ENCODE data around the gene FAF1.

The FAF1 gene

GRCh38 chr1:50503515-50503914, 456.6 kb downstream of the FAF1 start:
- TF ChIP-seq EZH2phosphoT487 (IDR thresholded peaks at IDR 0.05; ENCODE audit: low read depth), result no peak
- TF ChIP-seq CTCF (IDR thresholded peaks at IDR 0.05; ENCODE audit: low read depth, low read length), result no peak
- H3K9ac ChIP-seq (ENCODE audit: low read length), result no peak overlapping the region
- H3K36me3 ChIP-seq (replicated peaks; ENCODE audit: low read depth, low read length), result no peaks in the 10 kb centered on the region
- H4K20me1 ChIP-seq (ENCODE audit: insufficient read depth, low read length), result no peaks in the 10 kb centered on the region
- H3K27me3 ChIP-seq (ENCODE audit: low read depth, low read length), result no peaks in the 10 kb centered on the region
- H3K4me2 ChIP-seq (ENCODE audit: low read length), result no peak overlapping the region
- H3K79me2 ChIP-seq (ENCODE audit: low read length), result no peaks in the 10 kb centered on the region
- no peak overlapping the region for H2AFZ ChIP-seq (ENCODE audit: low read depth, low read length)
- no peaks in the 10 kb centered on the region for H3K9me3 ChIP-seq (ENCODE audit: insufficient read depth, low read length)
- H3K4me1 ChIP-seq (ENCODE audit: low read length), result peaks cover 19% of the 10 kb centered on the region
- H3K27ac ChIP-seq (ENCODE audit: low read length), result no peak overlapping the region
- no peak overlapping the region for H3K4me3 ChIP-seq (ENCODE audit: low read length)

- TF ChIP-seq EZH2phosphoT487 (IDR thresholded peaks at IDR 0.05; ENCODE audit: low read depth) (no peak), CTCF (IDR thresholded peaks at IDR 0.05; ENCODE audit: low read depth, low read length) (no peak)
- H3K4me1 ChIP-seq (ENCODE audit: low read length), result peaks cover 11% of the 10 kb centered on the region
- no peaks in the 10 kb centered on the region for H3K36me3 ChIP-seq (replicated peaks; ENCODE audit: low read depth, low read length)
- no peaks in the 10 kb centered on the region for H3K79me2 ChIP-seq (ENCODE audit: low read length)
- H2AFZ ChIP-seq (ENCODE audit: low read depth, low read length), result no peak overlapping the region
- no peaks in the 10 kb centered on the region for H3K9me3 ChIP-seq (ENCODE audit: insufficient read depth, low read length)
- H3K4me2 ChIP-seq (ENCODE audit: low read length), result peak overlapping the region; percentile 13
- H4K20me1 ChIP-seq (ENCODE audit: insufficient read depth, low read length), result no peaks in the 10 kb centered on the region
- no peak overlapping the region for H3K4me3 ChIP-seq (ENCODE audit: low read length)
- H3K9ac ChIP-seq (ENCODE audit: low read length), result no peak overlapping the region
- no peak overlapping the region for H3K27ac ChIP-seq (ENCODE audit: low read length)
- no peaks in the 10 kb centered on the region for H3K27me3 ChIP-seq (ENCODE audit: low read depth, low read length)
Observed at GRCh38 chr1:50502147-50502546, 457.9 kb downstream of the FAF1 start.

GRCh38 chr1:50497007-50497406, 463.1 kb downstream of the FAF1 start:
- TF ChIP-seq CTCF (IDR thresholded peaks at IDR 0.05; ENCODE audit: low read depth, low read length) (no peak), EZH2phosphoT487 (IDR thresholded peaks at IDR 0.05; ENCODE audit: low read depth) (no peak)
- H3K4me3 ChIP-seq (ENCODE audit: low read length), result no peak overlapping the region
- no peaks in the 10 kb centered on the region for H3K36me3 ChIP-seq (replicated peaks; ENCODE audit: low read depth, low read length)
- peaks cover 11% of the 10 kb centered on the region for H3K4me1 ChIP-seq (ENCODE audit: low read length)
- H3K9ac ChIP-seq (ENCODE audit: low read length), result no peak overlapping the region
- no peaks in the 10 kb centered on the region for H3K9me3 ChIP-seq (ENCODE audit: insufficient read depth, low read length)
- no peak overlapping the region for H3K27ac ChIP-seq (ENCODE audit: low read length)
- no peaks in the 10 kb centered on the region for H3K79me2 ChIP-seq (ENCODE audit: low read length)
- H3K27me3 ChIP-seq (ENCODE audit: low read depth, low read length), result no peaks in the 10 kb centered on the region
- H2AFZ ChIP-seq (ENCODE audit: low read depth, low read length), result no peak overlapping the region
- H3K4me2 ChIP-seq (ENCODE audit: low read length), result no peak overlapping the region
- H4K20me1 ChIP-seq (ENCODE audit: insufficient read depth, low read length), result no peaks in the 10 kb centered on the region

GRCh38 chr1:50493710-50494109, 466.4 kb downstream of the FAF1 start:
- Histone ChIP-seq H3K36me3 (replicated peaks; ENCODE audit: low read depth, low read length) (no peaks in the 10 kb centered on the region), H3K9me3 (ENCODE audit: insufficient read depth, low read length) (no peaks in the 10 kb centered on the region), H3K79me2 (ENCODE audit: low read length) (no peaks in the 10 kb centered on the region), H3K4me2 (ENCODE audit: low read length) (no peak overlapping the region), H2AFZ (ENCODE audit: low read depth, low read length) (no peak overlapping the region), H3K4me3 (ENCODE audit: low read length) (no peak overlapping the region), H4K20me1 (ENCODE audit: insufficient read depth, low read length) (no peaks in the 10 kb centered on the region), H3K9ac (ENCODE audit: low read length) (no peak overlapping the region), H3K27ac (ENCODE audit: low read length) (no peak overlapping the region), H3K4me1 (ENCODE audit: low read length) (peaks cover 10% of the 10 kb centered on the region), H3K27me3 (ENCODE audit: low read depth, low read length) (no peaks in the 10 kb centered on the region)
- TF ChIP-seq EZH2phosphoT487 (IDR thresholded peaks at IDR 0.05; ENCODE audit: low read depth) (no peak), CTCF (IDR thresholded peaks at IDR 0.05; ENCODE audit: low read depth, low read length) (no peak)

Data from OCI-LY3 (cell line).